ENCODE measurements around the gene MAST1.

GRCh38 chr19:12801466-12802266 lies 36.6 kb upstream of the MAST1 start, which contains the start of the genes PRDX2 and THSD8:
- peak in 1 of 11 experiments; percentile 17 for TF ChIP-seq CTCF (IDR thresholded peaks at IDR 0.05 in 8 of 11, conservative IDR thresholded peaks at IDR 0.05 in 3 of 11)
- TF ChIP-seq POLR2A (IDR thresholded peaks at IDR 0.05), result peak in 2 of 3 donors; percentile 58 to 65

Data from spleen (tissue), 7 donors.